PFSK-1 (cell line): ENCODE results near the gene MIPOL1.

Experiments used
- FOXP2 ChIP-seq: optimal IDR thresholded peaks from 2 replicates; pipeline ENCODE3; 2011; ENCODE audit warnings: borderline replicate concordance, control low read depth, inconsistent platforms; ENCODE audit not compliant: insufficient read depth; ENCODE audit errors: extremely low read length, extremely low read depth
- POLR2AphosphoS5 ChIP-seq: IDR thresholded peaks from 2 replicates; pipeline ENCODE4 v1.6.1; 2012; ENCODE audit warnings: low read depth, mild to moderate bottlenecking, control low read depth, low read length, moderate library complexity
- SIN3A ChIP-seq: IDR thresholded peaks from 2 replicates; pipeline ENCODE4 v1.6.1; 2012; ENCODE audit warnings: mild to moderate bottlenecking, low read length, moderate library complexity, borderline replicate concordance; ENCODE audit not compliant: insufficient read depth
- TAF1 ChIP-seq: IDR thresholded peaks from 2 replicates; pipeline ENCODE4 v1.6.1; 2012; ENCODE audit warnings: low read length, control low read depth, borderline replicate concordance; ENCODE audit not compliant: insufficient read depth
- TF ChIP-seq, protein P1 (sequence below), 2 experiments: IDR thresholded peaks; 2 replicates each; pipeline versions ENCODE4 v1.6.1 to v1.8.0; 2011 to 2012; ENCODE audit warnings: low read depth in 2 of 2, low read length in 2 of 2, control low read depth in 1 of 2, inconsistent platforms in 1 of 2, mild to moderate bottlenecking in 1 of 2, moderate library complexity in 1 of 2; ENCODE audit not compliant: insufficient read depth in 1 of 2

Gene MIPOL1

DNA sequence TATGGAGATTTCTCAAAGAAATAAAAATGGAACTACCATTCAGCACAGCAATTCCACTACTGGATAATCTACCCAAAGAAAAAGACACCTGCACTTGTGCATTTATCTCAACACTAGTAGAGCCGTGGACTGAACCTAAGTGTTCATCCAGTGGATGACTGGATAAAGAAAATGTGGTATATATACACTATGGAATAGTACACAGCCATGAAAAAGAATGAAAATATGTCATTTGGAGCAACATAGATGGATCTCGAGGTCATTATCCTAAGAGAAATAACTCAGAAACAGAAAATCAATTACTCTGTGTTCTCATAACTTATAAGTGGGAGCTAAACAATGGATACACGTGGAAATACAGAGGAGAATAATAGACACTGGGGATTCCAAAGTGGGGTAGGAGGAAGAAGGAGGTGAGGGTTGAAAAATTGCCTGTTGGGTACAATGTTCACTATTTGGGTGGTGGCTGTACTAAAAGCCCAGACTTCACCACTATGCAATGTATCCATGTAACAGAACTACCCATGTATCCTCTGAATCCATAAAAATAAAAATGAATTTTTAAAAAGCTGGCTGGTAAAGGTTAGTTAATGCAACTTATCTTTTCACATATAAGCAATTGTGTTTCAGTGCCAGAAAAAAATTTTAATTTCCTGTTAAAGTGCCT lies 266.6 kb downstream of the MIPOL1 start:
- TF ChIP-seq SIN3A (no peak), TAF1 (no peak), POLR2AphosphoS5 (no peak), FOXP2 (no peak)
- TF ChIP-seq, protein P1, sequence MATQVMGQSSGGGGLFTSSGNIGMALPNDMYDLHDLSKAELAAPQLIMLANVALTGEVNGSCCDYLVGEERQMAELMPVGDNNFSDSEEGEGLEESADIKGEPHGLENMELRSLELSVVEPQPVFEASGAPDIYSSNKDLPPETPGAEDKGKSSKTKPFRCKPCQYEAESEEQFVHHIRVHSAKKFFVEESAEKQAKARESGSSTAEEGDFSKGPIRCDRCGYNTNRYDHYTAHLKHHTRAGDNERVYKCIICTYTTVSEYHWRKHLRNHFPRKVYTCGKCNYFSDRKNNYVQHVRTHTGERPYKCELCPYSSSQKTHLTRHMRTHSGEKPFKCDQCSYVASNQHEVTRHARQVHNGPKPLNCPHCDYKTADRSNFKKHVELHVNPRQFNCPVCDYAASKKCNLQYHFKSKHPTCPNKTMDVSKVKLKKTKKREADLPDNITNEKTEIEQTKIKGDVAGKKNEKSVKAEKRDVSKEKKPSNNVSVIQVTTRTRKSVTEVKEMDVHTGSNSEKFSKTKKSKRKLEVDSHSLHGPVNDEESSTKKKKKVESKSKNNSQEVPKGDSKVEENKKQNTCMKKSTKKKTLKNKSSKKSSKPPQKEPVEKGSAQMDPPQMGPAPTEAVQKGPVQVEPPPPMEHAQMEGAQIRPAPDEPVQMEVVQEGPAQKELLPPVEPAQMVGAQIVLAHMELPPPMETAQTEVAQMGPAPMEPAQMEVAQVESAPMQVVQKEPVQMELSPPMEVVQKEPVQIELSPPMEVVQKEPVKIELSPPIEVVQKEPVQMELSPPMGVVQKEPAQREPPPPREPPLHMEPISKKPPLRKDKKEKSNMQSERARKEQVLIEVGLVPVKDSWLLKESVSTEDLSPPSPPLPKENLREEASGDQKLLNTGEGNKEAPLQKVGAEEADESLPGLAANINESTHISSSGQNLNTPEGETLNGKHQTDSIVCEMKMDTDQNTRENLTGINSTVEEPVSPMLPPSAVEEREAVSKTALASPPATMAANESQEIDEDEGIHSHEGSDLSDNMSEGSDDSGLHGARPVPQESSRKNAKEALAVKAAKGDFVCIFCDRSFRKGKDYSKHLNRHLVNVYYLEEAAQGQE (IDR thresholded peaks at IDR 0.05; ENCODE audit: insufficient read depth in 1 of 2, low read depth in 2 of 2, low read length in 2 of 2): no peak

DNA sequence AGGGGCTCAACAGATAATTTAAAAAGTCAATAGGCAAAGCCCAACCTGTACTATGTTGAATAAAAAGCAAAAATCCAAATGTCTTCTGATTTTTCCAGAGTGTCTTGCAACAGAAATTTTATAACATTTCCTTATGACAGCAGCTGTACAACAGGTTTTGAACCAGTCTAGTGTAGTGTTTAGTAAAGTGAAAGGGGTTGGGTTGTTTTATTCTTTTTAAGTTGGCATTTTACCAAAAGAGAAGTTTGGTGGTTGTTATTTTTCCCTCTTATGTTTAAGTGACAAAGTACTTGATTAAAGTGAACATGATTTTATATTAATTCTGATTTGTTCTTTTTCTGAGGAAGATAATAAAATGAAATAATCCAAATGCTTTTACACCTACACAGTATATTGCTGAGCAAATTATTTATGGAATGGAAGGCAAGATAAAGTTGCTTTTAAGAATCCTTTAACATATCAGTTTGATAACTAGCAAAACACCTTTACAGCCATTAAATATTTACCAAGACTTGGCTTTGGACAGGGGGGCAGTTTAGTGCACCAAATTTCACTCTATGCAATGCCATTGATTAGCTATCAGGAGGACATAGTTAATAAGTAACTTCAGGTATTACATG lies 268.4 kb downstream of the MIPOL1 start:
- TF ChIP-seq SIN3A (no peak), FOXP2 (no peak), TAF1 (no peak), POLR2AphosphoS5 (no peak)
- TF ChIP-seq, protein P1 (IDR thresholded peaks at IDR 0.05; ENCODE audit: insufficient read depth in 1 of 2, low read depth in 2 of 2, low read length in 2 of 2): no peak

DNA sequence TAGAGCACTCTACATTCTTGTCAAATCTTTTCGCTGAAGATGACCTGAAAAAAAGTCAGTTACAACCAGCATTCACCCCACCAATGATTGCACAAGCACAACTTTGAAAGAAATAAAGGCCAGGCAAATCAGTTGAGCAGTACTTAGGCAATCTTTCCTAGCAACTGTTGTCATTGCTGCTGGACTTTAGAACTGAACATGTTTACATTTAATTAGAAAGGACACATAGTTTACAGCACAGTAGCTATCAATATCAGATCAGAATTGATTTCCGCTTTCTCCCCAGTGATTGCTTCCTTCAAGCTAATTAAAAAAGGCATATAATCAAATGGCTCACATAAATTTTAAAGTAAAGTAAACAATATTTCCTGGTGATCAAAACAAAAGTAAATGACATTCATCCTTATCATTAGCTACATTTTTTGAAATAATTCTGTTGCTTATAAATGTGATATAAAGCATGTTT lies 268.9 kb downstream of the MIPOL1 start:
- no peak for TF ChIP-seq POLR2AphosphoS5
- no peak for TF ChIP-seq TAF1
- TF ChIP-seq SIN3A: no peak

DNA sequence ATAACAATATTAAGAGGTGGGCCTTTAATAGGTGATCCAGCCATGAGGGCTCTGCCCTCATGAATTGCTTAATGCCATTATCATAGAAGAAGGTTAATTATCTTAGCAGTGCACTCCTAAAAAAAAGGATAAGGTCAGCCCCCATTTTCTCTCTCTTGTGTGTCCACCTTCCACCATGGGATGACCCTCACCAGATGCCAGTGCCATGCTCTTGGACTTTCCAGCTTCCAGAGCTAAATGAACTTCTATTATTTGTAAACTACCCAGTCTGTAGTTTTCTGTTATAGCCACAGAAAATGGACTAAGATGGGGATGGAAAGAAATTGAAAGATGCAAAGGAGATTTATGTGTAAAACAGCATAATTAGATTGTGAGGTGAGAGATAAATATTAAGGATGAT lies 271.9 kb downstream of the MIPOL1 start:
- TF ChIP-seq, protein P1 (IDR thresholded peaks at IDR 0.05; ENCODE audit: insufficient read depth in 1 of 2, low read depth in 2 of 2, low read length in 2 of 2): no peak
- TF ChIP-seq TAF1 (no peak), POLR2AphosphoS5 (no peak), FOXP2 (no peak), SIN3A (no peak)

DNA sequence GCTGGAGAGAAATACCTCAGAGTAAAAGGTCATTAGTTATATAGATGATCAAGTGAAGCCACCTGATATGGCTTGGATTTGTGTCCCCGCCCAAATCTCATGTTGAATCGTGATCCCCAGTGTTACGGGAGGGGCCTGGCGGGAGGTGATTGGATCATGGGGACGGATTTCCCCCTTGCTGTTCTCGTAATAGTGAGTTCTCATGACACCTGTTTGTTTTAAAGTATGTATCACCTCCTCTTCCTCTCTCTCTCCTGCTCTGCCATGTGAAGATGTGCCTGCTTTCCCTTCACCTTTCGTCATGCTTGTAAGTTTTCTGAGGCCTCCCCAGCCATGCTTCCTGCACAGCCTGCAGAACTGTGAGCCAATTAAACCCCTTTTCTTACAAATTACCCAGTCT lies 272.5 kb downstream of the MIPOL1 start:
- no peak for TF ChIP-seq FOXP2
- no peak for TF ChIP-seq TAF1
- TF ChIP-seq POLR2AphosphoS5: no peak
- TF ChIP-seq SIN3A: no peak
- TF ChIP-seq, protein P1 (IDR thresholded peaks at IDR 0.05; ENCODE audit: insufficient read depth in 1 of 2, low read depth in 2 of 2, low read length in 2 of 2): no peak
